Peyer's patch (tissue), 4 donors: Measurements from ENCODE around the gene KDM2B.

Source experiments
- CTCF ChIP-seq, 6 experiments: fragments of 450-650 bp in 4 of 6; fragments of 200-600 bp in 2 of 6; sonication (generic) in 1 of 6; IDR thresholded peaks; one replicate each; pipeline ENCODE4 v1.5.1; 2017 to 2019; ENCODE audit warnings: antibody characterized with exemption in 6 of 6, mild to moderate bottlenecking in 3 of 6, moderate library complexity in 1 of 6
- POLR2A ChIP-seq, 2 donors: fragments of 450-650 bp; IDR thresholded peaks; one replicate each; pipeline ENCODE4 v1.5.1; 2017; ENCODE audit warnings: antibody characterized with exemption in 2 of 2, mild to moderate bottlenecking in 2 of 2, moderate library complexity in 2 of 2

GRCh38 chr12:121442028-121442948, 138.5 kb downstream of the KDM2B start:
- TF ChIP-seq POLR2A (IDR thresholded peaks at IDR 0.05) (no peak), CTCF (IDR thresholded peaks at IDR 0.05) (no peak)
